Brain microvascular endothelial cell (primary cell): Measurements from ENCODE around the gene CA5A.
A peak's percentile ranks its signal among the peaks of the same experiment; 100 is the strongest.

Source experiments
- DNase-seq: peaks from one replicate; pipeline ENCODE4 v3.0.0-alpha.2; 2020
- H3K27ac ChIP-seq: fragments of 250-450 bp; sonication (Bioruptor Pico); 2 replicates; pipeline ENCODE4 v1.5.1; 2020; ENCODE audit warnings: mild to moderate bottlenecking, moderate library complexity
- H3K27me3 ChIP-seq: fragments of 250-450 bp; sonication (Bioruptor Pico); replicated peaks from 2 replicates; pipeline ENCODE4 v1.5.1; 2020; ENCODE audit warnings: mild to moderate bottlenecking
- H3K36me3 ChIP-seq: fragments of 250-450 bp; sonication (Bioruptor Pico); replicated peaks from 2 replicates; pipeline ENCODE4 v1.5.1; 2020; ENCODE audit warnings: mild to moderate bottlenecking
- H3K4me3 ChIP-seq: 2 replicates; pipeline ENCODE4 v1.5.1; 2011; ENCODE audit warnings: low read depth, mild to moderate bottlenecking, control low read depth, low read length, moderate library complexity
- in situ Hi-C: cut with HindIII; loops from 2 replicates; pipeline ENCODE4 v1.10.0; 2017; ENCODE audit warnings: low sequenced_read_pairs, low pct_ligation_motif_present
- TF ChIP-seq, protein P1 (sequence below): IDR thresholded peaks from 2 replicates; pipeline ENCODE4 v1.5.1; 2011; ENCODE audit warnings: low read depth, mild to moderate bottlenecking, moderate library complexity, low read length, control low read depth, inconsistent platforms; ENCODE audit errors: missing control alignments

Gene CA5A

DNA sequence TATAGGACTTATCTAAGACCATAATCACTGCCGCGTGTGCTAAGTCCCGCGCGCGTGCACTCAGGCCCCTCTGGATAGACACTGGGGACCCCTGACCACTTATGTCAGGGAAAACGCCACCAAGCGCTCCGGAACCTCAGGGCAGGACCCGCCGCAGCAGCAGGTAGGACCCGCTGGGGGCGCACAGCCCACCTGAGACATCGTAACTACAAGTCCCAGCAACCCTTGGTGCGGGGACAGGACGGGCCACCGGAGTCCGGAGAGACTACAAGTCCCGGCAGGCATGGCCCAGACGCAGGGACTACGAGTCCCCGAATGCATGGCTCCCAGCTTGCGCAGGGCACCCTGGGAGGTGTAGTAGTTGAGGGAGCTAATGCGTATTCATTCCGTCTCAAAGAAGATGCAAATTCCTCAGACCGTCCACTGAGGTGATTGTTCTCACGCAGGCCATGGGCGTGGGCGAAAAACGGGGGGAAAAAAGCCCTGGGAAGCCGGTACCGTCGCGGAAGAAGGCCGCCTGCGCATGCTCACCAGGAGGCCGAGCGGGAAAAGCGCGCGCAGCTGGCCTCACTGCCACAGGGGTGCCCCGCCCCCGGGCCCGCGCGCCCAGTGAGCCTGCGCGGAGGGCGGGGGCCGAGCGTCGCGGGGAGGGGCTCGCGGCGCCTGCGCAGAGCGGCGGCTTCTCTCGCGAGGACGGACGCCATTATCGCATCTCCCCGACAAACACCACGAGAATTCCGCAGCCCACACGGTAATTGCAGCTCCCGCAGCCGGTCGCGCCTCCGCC is 14.6 kb upstream of the CA5A start, which contains the start of gene BANP:
Gene BANP (plus strand): TSS at position 670 of the 787 bp plus-strand sequence. CDS start 23,682 bp downstream, outside the sequence.
- in situ Hi-C loops = no loop called here
- peak; percentile 98 for DNase-seq
- H3K27me3 ChIP-seq = no peaks in the 10 kb centered on the region
- H3K36me3 ChIP-seq = no peaks in the 10 kb centered on the region
- H3K27ac ChIP-seq = peak within 1 kb of the TSS; percentile 91
- TF ChIP-seq, protein P1, sequence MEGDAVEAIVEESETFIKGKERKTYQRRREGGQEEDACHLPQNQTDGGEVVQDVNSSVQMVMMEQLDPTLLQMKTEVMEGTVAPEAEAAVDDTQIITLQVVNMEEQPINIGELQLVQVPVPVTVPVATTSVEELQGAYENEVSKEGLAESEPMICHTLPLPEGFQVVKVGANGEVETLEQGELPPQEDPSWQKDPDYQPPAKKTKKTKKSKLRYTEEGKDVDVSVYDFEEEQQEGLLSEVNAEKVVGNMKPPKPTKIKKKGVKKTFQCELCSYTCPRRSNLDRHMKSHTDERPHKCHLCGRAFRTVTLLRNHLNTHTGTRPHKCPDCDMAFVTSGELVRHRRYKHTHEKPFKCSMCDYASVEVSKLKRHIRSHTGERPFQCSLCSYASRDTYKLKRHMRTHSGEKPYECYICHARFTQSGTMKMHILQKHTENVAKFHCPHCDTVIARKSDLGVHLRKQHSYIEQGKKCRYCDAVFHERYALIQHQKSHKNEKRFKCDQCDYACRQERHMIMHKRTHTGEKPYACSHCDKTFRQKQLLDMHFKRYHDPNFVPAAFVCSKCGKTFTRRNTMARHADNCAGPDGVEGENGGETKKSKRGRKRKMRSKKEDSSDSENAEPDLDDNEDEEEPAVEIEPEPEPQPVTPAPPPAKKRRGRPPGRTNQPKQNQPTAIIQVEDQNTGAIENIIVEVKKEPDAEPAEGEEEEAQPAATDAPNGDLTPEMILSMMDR = peak; percentile 63
- H3K4me3 ChIP-seq = peak within 1 kb of the TSS; percentile 79

GRCh38 chr16:87949071-87949744 is 12.9 kb upstream of the CA5A start:
- no peaks in the 10 kb centered on the region for H3K27me3 ChIP-seq
- TF ChIP-seq, protein P1 = no peak
- in situ Hi-C loops = no loop called here
- H3K4me3 ChIP-seq = no peak overlapping the region
- DNase-seq = no peak
- no peak overlapping the region for H3K27ac ChIP-seq
- H3K36me3 ChIP-seq = no peaks in the 10 kb centered on the region

- H3K36me3 ChIP-seq = no peaks in the 10 kb centered on the region
- in situ Hi-C loops = no loop called here
- H3K27ac ChIP-seq = no peak overlapping the region
- no peaks in the 10 kb centered on the region for H3K27me3 ChIP-seq
- no peak overlapping the region for H3K4me3 ChIP-seq
- no peak for DNase-seq
- TF ChIP-seq, protein P1 = no peak
Observed at GRCh38 chr16:87948735-87949070, 12.4 kb upstream of the CA5A start.

- TF ChIP-seq, protein P1 = no peak
- DNase-seq = no peak
- Histone ChIP-seq H3K4me3 (no peak overlapping the region), H3K27ac (no peak overlapping the region), H3K36me3 (no peaks in the 10 kb centered on the region), H3K27me3 (no peaks in the 10 kb centered on the region)
- in situ Hi-C loops = no loop called here
Observed at GRCh38 chr16:87948119-87948545, 11.8 kb upstream of the CA5A start.

- Histone ChIP-seq H3K36me3 (no peaks in the 10 kb centered on the region), H3K4me3 (no peak overlapping the region), H3K27ac (no peak overlapping the region), H3K27me3 (no peaks in the 10 kb centered on the region)
- TF ChIP-seq, protein P1 = no peak
- DNase-seq = no peak
- in situ Hi-C loops = no loop called here
Observed at GRCh38 chr16:87947356-87948118, 11.2 kb upstream of the CA5A start.
